ENCODE results near the gene CBX2.

- TF ChIP-seq CTCF (IDR thresholded peaks at IDR 0.05) (peak in 4 of 6 experiments; percentile 48 to 68 (median 58)), POLR2A (IDR thresholded peaks at IDR 0.05) (no peak)
These were observed 31.0 kb downstream of the CBX2 start for GRCh38 chr17:79808763-79809529.
